ENCODE measurements around the gene NTRK1.

DNA sequence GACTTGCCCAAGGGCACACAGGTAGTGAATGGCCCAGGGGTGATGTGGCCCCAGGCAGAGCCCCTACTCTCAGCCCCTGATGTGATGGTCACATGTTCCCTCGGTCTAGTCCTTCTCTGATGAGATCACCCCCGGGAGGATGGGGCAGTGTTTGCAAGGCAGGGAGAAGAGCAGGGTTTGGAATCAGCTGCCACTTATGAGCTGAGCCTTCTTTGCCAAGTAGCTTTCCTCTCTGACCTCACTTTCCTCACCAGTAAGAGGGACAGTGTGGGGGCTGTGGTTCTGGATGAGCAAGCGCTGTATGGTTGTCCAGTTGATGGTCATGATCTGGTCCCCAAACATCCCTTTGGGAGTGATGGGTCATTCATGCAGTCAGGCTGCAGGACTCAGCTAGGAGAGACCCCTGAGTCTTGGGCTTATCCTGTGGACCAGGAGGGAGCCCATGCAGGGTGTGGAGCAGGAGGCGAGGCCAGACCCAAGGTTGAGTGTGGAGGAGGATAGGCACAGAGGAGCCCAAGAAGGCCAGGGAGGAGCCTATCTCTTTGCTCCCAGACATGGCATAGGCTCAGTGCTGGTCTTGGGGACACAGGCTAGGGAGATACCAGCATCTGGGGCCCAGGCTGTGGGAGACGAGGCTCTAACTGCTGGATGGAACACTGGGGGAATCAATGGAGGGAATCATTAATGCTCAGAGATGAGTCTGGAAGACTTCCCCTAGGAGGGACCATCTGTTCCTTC, 16.9 kb downstream of the NTRK1 start:
- TF ChIP-seq, protein P1, sequence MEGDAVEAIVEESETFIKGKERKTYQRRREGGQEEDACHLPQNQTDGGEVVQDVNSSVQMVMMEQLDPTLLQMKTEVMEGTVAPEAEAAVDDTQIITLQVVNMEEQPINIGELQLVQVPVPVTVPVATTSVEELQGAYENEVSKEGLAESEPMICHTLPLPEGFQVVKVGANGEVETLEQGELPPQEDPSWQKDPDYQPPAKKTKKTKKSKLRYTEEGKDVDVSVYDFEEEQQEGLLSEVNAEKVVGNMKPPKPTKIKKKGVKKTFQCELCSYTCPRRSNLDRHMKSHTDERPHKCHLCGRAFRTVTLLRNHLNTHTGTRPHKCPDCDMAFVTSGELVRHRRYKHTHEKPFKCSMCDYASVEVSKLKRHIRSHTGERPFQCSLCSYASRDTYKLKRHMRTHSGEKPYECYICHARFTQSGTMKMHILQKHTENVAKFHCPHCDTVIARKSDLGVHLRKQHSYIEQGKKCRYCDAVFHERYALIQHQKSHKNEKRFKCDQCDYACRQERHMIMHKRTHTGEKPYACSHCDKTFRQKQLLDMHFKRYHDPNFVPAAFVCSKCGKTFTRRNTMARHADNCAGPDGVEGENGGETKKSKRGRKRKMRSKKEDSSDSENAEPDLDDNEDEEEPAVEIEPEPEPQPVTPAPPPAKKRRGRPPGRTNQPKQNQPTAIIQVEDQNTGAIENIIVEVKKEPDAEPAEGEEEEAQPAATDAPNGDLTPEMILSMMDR (tag by site-specific recombination; IDR thresholded peaks at IDR 0.05): no peak
- TF ChIP-seq ZNF280C (tag by site-specific recombination; IDR thresholded peaks at IDR 0.05): no peak
- TF ChIP-seq ZNF449 (tag by site-specific recombination; IDR thresholded peaks at IDR 0.05): no peak
- TF ChIP-seq, protein P2, sequence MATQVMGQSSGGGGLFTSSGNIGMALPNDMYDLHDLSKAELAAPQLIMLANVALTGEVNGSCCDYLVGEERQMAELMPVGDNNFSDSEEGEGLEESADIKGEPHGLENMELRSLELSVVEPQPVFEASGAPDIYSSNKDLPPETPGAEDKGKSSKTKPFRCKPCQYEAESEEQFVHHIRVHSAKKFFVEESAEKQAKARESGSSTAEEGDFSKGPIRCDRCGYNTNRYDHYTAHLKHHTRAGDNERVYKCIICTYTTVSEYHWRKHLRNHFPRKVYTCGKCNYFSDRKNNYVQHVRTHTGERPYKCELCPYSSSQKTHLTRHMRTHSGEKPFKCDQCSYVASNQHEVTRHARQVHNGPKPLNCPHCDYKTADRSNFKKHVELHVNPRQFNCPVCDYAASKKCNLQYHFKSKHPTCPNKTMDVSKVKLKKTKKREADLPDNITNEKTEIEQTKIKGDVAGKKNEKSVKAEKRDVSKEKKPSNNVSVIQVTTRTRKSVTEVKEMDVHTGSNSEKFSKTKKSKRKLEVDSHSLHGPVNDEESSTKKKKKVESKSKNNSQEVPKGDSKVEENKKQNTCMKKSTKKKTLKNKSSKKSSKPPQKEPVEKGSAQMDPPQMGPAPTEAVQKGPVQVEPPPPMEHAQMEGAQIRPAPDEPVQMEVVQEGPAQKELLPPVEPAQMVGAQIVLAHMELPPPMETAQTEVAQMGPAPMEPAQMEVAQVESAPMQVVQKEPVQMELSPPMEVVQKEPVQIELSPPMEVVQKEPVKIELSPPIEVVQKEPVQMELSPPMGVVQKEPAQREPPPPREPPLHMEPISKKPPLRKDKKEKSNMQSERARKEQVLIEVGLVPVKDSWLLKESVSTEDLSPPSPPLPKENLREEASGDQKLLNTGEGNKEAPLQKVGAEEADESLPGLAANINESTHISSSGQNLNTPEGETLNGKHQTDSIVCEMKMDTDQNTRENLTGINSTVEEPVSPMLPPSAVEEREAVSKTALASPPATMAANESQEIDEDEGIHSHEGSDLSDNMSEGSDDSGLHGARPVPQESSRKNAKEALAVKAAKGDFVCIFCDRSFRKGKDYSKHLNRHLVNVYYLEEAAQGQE (tag by site-specific recombination; IDR thresholded peaks at IDR 0.05): no peak
- no peak for TF ChIP-seq ZIC2 (tag by site-specific recombination; IDR thresholded peaks at IDR 0.05)
- no peak for TF ChIP-seq ZBTB6 (tag by site-specific recombination; IDR thresholded peaks at IDR 0.05)
- no peak for TF ChIP-seq ZNF274 (IDR thresholded peaks at IDR 0.05; ENCODE audit: low read length)
- no peak for TF ChIP-seq ZNF274 (tag by site-specific recombination; IDR thresholded peaks at IDR 0.05; ENCODE audit: borderline replicate concordance)
- TF ChIP-seq ZBTB1 (tag by site-specific recombination; IDR thresholded peaks at IDR 0.05): no peak
- TF ChIP-seq ZNF561 (tag by site-specific recombination; IDR thresholded peaks at IDR 0.05; ENCODE audit: borderline replicate concordance): no peak
- TF ChIP-seq ZSCAN5A (tag by site-specific recombination; IDR thresholded peaks at IDR 0.05): no peak
- TF ChIP-seq, protein P3, sequence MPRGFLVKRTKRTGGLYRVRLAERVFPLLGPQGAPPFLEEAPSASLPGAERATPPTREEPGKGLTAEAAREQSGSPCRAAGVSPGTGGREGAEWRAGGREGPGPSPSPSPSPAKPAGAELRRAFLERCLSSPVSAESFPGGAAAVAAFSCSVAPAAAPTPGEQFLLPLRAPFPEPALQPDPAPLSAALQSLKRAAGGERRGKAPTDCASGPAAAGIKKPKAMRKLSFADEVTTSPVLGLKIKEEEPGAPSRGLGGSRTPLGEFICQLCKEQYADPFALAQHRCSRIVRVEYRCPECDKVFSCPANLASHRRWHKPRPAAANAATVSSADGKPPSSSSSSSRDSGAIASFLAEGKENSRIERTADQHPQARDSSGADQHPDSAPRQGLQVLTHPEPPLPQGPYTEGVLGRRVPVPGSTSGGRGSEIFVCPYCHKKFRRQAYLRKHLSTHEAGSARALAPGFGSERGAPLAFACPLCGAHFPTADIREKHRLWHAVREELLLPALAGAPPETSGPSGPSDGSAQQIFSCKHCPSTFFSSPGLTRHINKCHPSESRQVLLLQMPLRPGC (tag by site-specific recombination; IDR thresholded peaks at IDR 0.05): no peak
- TF ChIP-seq ZNF529 (tag by site-specific recombination; IDR thresholded peaks at IDR 0.05; ENCODE audit: insufficient replicate concordance): no peak
- TF ChIP-seq YY1 (tag by site-specific recombination; IDR thresholded peaks at IDR 0.05): no peak

Data from HEK293 (cell line).